Cardiac fibroblast (primary cell): Measurements from ENCODE around the gene OBSL1.

Experiments used
- DNase-seq, 2 donors: peaks; one replicate each; pipeline versions ENCODE4 v3.0.0 to v3.0.0-alpha.2; 2010; ENCODE audit warnings: low read depth in 2 of 2
- H3K4me3 ChIP-seq, 2 donors: replicated peaks in 1 of 2; 1 replicate in 1 of 2; 2 replicates in 1 of 2; pipeline ENCODE4 v1.5.1; 2011; ENCODE audit warnings: low read depth in 2 of 2, low read length in 2 of 2, mild to moderate bottlenecking in 2 of 2, moderate library complexity in 1 of 2
- CTCF ChIP-seq: IDR thresholded peaks from one replicate; pipeline ENCODE4 v1.5.1; 2011; ENCODE audit warnings: low read depth, mild to moderate bottlenecking, low read length, inconsistent platforms

The OBSL1 gene

GRCh38 chr2:219551441-219552381 lies 19.6 kb downstream of the OBSL1 start:
- no peak for TF ChIP-seq CTCF
- peak; percentile 5 to 60 for DNase-seq

GRCh38 chr2:219549619-219550018 lies 21.7 kb downstream of the OBSL1 start:
- TF ChIP-seq CTCF = no peak
- no peak for DNase-seq
- no peak overlapping the region for H3K4me3 ChIP-seq

More at GRCh38 chr2:219551441-219552381, 19.6 kb downstream of the OBSL1 start:
- peak overlapping the region; percentile 57 to 69 for H3K4me3 ChIP-seq

- no peak for DNase-seq
- no peak overlapping the region for H3K4me3 ChIP-seq
- no peak for TF ChIP-seq CTCF
These were observed 22.3 kb downstream of the OBSL1 start for GRCh38 chr2:219548990-219549389.

- H3K4me3 ChIP-seq = no peak overlapping the region
- TF ChIP-seq CTCF = no peak
- DNase-seq = no peak
These were observed 23.7 kb downstream of the OBSL1 start for GRCh38 chr2:219547621-219548020.

- no peak for DNase-seq
- no peak for TF ChIP-seq CTCF
- no peak overlapping the region for H3K4me3 ChIP-seq
These were observed 25.4 kb downstream of the OBSL1 start for GRCh38 chr2:219545943-219546352.

- H3K4me3 ChIP-seq = no peak overlapping the region
- TF ChIP-seq CTCF = no peak
- DNase-seq = no peak
These were observed 25.9 kb downstream of the OBSL1 start for GRCh38 chr2:219545295-219545942.
